BLaER1 treated with 17β-estradiol and CSF1 and Interleukin-3, amounts not matched to agents 10 nM and 100 nM (cell line): ENCODE data around the gene MAP1LC3C.

Experiments used
- H3K27ac ChIP-seq, 11 experiments: shearing (Covaris generic); formaldehyde crosslinking; 2 replicates each; pipeline ENCODE4 v1.8.1; 2022
- H3K27me3 ChIP-seq, 11 experiments: shearing (Covaris generic); formaldehyde crosslinking; 2 replicates each; pipeline ENCODE4 v1.8.1; 2022
- H3K36me3 ChIP-seq, 11 experiments: shearing (Covaris generic); formaldehyde crosslinking; 2 replicates each; pipeline ENCODE4 v1.8.1; 2022
- H3K4me1 ChIP-seq, 10 experiments: shearing (Covaris generic); formaldehyde crosslinking; 2 replicates each; pipeline ENCODE4 v1.8.1; 2022
- H3K4me2 ChIP-seq, 11 experiments: shearing (Covaris generic); formaldehyde crosslinking; 2 replicates each; pipeline ENCODE4 v1.8.1; 2022
- H3K4me3 ChIP-seq, 10 experiments: shearing (Covaris generic); formaldehyde crosslinking; 2 replicates each; pipeline ENCODE4 v1.8.1; 2022
- H3K9ac ChIP-seq, 11 experiments: shearing (Covaris generic); formaldehyde crosslinking; 2 replicates each; pipeline ENCODE4 v1.8.1; 2022
- H3K9me3 ChIP-seq, 11 experiments: shearing (Covaris generic); formaldehyde crosslinking; replicated peaks in 1 of 11; 2 replicates each; pipeline ENCODE4 v1.8.1; 2022
- H4K20me1 ChIP-seq, 11 experiments: shearing (Covaris generic); formaldehyde crosslinking; 2 replicates each; pipeline ENCODE4 v1.8.1; 2022
- Cebpa-rat ChIP-seq, 11 experiments: shearing (Covaris generic); IDR thresholded peaks; 2 replicates each; pipeline ENCODE4 v1.8.1; 2022

MAP1LC3C gene

GRCh38 chr1:241976229-241976628 is 22.7 kb downstream of the MAP1LC3C start:
- Histone ChIP-seq H4K20me1 (no peaks in the 10 kb centered on the region), H3K27ac (no peak overlapping the region), H3K27me3 (no peaks in the 10 kb centered on the region), H3K4me2 (no peak overlapping the region), H3K36me3 (no peaks in the 10 kb centered on the region), H3K4me3 (no peak overlapping the region), H3K9ac (no peak overlapping the region), H3K4me1 (no peaks in the 10 kb centered on the region), H3K9me3 (peaks cover 0 to 5% (median 0%) of the 10 kb centered on the region in 11 experiments; a peak in 3 of 22 replicates)
- no peak for TF ChIP-seq Cebpa-rat (IDR thresholded peaks at IDR 0.05)

GRCh38 chr1:241972703-241973369 is 26.1 kb downstream of the MAP1LC3C start:
- H3K4me3 ChIP-seq = no peak overlapping the region
- no peak overlapping the region for H3K9ac ChIP-seq
- no peaks in the 10 kb centered on the region for H3K36me3 ChIP-seq
- no peaks in the 10 kb centered on the region for H3K9me3 ChIP-seq
- TF ChIP-seq Cebpa-rat (IDR thresholded peaks at IDR 0.05) = no peak
- no peaks in the 10 kb centered on the region for H4K20me1 ChIP-seq
- no peak overlapping the region for H3K27ac ChIP-seq
- H3K4me2 ChIP-seq = no peak overlapping the region
- H3K27me3 ChIP-seq = no peaks in the 10 kb centered on the region
- H3K4me1 ChIP-seq = no peaks in the 10 kb centered on the region

- no peak for TF ChIP-seq Cebpa-rat (IDR thresholded peaks at IDR 0.05)
- no peak overlapping the region for H3K4me2 ChIP-seq
Observed at GRCh38 chr1:241968611-241969010, 30.3 kb downstream of the MAP1LC3C start.

DNA sequence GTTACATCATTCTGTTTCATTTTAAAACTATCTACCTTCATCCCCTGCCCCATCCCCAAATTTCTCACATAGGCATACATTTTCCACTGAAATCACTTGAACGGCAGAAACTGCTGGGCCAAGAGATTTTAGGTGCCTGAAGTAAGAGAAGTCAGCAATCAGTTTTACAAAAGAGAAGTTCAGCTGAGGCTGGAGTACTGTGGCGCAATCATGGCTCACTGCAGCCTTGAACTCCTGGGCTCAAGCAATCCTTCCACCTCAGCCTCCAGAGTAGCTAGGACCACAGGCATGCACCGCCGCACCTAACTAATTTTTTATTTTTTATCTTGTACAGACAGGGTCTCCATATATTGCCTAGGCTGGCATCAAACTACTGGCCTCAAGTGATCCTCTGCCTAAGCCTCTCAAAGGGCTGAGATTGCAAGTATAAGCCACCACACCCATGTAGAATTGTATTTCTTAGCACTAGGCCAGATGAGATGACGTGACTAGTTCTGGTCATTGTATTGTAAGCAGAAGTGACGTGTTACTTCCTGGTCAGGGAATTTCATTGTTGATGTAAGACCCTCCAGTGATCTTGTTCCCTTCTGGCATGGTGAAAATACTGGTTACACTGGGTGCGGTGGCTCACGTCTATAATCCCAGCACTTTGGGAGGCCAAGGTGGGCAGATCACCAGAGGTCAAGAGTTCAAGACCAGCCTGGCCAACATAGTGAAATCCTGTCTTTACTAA is 34.2 kb downstream of the MAP1LC3C start:
- peak in 4 of 11 experiments; percentile 26 to 83 (median 72); a peak in 7 of 22 replicates for TF ChIP-seq Cebpa-rat (IDR thresholded peaks at IDR 0.05)
- Histone ChIP-seq H3K4me1 (peaks cover 0 to 22% (median 0%) of the 10 kb centered on the region in 10 experiments; a peak in 5 of 20 replicates), H3K4me3 (no peak overlapping the region), H3K36me3 (no peaks in the 10 kb centered on the region), H3K27ac (peak overlapping the region in 4 of 11 experiments; percentile 13 to 81 (median 62); a peak in 6 of 22 replicates), H3K4me2 (peak overlapping the region in 2 of 11 experiments; percentile 29 to 52; a peak in 3 of 22 replicates), H3K27me3 (no peaks in the 10 kb centered on the region), H3K9me3 (no peaks in the 10 kb centered on the region), H3K9ac (peak overlapping the region in 2 of 11 experiments; percentile 18 to 33; a peak in 2 of 22 replicates), H4K20me1 (no peaks in the 10 kb centered on the region; a peak in 1 of 22 replicates)

More at GRCh38 chr1:241968611-241969010, 30.3 kb downstream of the MAP1LC3C start:
- peaks cover 0 to 21% (median 0%) of the 10 kb centered on the region in 10 experiments; a peak in 5 of 20 replicates for H3K4me1 ChIP-seq
- H3K9me3 ChIP-seq = no peaks in the 10 kb centered on the region
- H3K4me3 ChIP-seq = no peak overlapping the region
- H3K9ac ChIP-seq = no peak overlapping the region
- no peaks in the 10 kb centered on the region for H3K36me3 ChIP-seq
- no peak overlapping the region for H3K27ac ChIP-seq
- no peaks in the 10 kb centered on the region for H4K20me1 ChIP-seq
- H3K27me3 ChIP-seq = no peaks in the 10 kb centered on the region

DNA sequence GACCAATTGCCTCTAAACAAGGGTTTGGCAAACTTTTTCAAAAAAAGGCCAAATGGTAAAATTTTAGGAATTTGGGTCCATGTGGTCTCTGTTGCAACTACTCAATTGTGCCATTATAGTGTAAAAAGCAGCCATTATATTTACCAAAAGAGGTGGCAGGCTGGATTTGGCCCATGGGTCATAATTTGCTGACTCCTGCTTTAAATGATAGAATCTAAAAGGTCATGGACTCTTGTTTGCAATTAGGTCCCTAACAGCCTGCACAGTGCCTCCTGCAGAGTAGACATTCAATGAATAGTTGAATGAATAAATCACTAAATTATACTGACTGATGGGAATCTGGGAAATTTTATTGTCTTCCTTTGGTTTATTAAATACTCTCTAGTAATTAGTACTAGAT is 35.2 kb downstream of the MAP1LC3C start:
- H3K4me2 ChIP-seq = peak overlapping the region in 2 of 11 experiments; percentile 28 to 52; a peak in 3 of 22 replicates
- no peaks in the 10 kb centered on the region; a peak in 1 of 22 replicates for H4K20me1 ChIP-seq
- no peaks in the 10 kb centered on the region for H3K36me3 ChIP-seq
- no peak overlapping the region for H3K4me3 ChIP-seq
- H3K4me1 ChIP-seq = peaks cover 0 to 22% (median 0%) of the 10 kb centered on the region in 10 experiments; a peak in 5 of 20 replicates
- H3K27ac ChIP-seq = peak overlapping the region in 2 of 11 experiments; percentile 64 to 81; a peak in 3 of 22 replicates
- no peaks in the 10 kb centered on the region for H3K27me3 ChIP-seq
- TF ChIP-seq Cebpa-rat (IDR thresholded peaks at IDR 0.05) = no peak
- no peak overlapping the region for H3K9ac ChIP-seq
- no peaks in the 10 kb centered on the region for H3K9me3 ChIP-seq

- Histone ChIP-seq H3K27ac (no peak overlapping the region), H3K4me1 (peaks cover 0 to 22% (median 0%) of the 10 kb centered on the region in 10 experiments; a peak in 5 of 20 replicates), H3K4me2 (no peak overlapping the region), H3K4me3 (no peak overlapping the region), H3K9me3 (no peaks in the 10 kb centered on the region), H3K36me3 (no peaks in the 10 kb centered on the region), H4K20me1 (no peaks in the 10 kb centered on the region; a peak in 1 of 22 replicates), H3K27me3 (no peaks in the 10 kb centered on the region), H3K9ac (no peak overlapping the region)
- TF ChIP-seq Cebpa-rat (IDR thresholded peaks at IDR 0.05) = no peak
Observed at GRCh38 chr1:241962153-241962552, 36.7 kb downstream of the MAP1LC3C start.

DNA sequence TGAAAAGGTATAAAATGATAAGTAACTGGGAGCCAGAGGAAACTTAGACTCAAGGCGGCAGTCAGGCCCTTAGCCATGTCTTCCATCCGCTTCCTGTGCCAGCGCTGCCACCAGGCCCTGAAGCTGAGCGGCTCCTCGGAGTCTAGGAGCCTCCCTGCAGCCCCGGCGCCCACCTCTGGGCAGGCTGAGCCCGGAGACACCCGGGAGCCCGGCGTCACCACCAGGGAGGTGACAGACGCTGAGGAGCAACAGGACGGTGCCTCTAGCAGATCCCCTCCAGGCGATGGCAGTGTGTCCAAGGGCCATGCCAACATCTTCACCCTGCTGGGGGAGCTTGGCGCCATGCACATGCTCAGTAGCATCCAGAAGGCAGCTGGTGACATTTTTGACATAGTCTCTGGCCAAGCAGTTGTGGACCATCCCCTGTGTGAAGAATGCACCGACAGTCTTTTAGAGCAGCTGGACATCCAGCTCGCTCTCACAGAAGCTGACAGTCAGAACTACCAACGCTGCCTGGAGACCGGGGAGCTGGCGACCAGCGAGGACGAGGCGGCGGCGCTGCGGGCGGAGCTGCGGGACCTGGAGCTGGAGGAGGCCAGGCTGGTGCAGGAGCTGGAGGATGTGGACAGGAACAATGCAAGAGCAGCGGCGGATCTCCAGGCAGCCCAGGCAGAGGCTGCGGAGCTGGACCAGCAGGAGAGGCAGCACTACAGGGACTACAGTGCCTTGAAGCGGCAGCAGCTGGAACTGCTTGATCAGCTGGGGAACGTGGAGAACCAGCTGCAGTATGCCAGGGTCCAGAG is 41.0 kb downstream of the MAP1LC3C start, which contains the start of gene BECN2:
Gene BECN2 (plus strand): TSS at position 76 of the 803 bp plus-strand sequence. CDS start 0 bp downstream, at position 76.
- Histone ChIP-seq H3K4me1 (no peaks in the 10 kb centered on the region), H3K9ac (no peak within 1 kb of the TSS), H3K36me3 (no peaks in the 10 kb centered on the region), H3K4me3 (no peak within 1 kb of the TSS), H3K27ac (no peak within 1 kb of the TSS), H4K20me1 (no peaks in the 10 kb centered on the region; a peak in 1 of 22 replicates), H3K9me3 (no peaks in the 10 kb centered on the region), H3K27me3 (no peaks in the 10 kb centered on the region), H3K4me2 (no peak within 1 kb of the TSS)
- no peak for TF ChIP-seq Cebpa-rat (IDR thresholded peaks at IDR 0.05)

DNA sequence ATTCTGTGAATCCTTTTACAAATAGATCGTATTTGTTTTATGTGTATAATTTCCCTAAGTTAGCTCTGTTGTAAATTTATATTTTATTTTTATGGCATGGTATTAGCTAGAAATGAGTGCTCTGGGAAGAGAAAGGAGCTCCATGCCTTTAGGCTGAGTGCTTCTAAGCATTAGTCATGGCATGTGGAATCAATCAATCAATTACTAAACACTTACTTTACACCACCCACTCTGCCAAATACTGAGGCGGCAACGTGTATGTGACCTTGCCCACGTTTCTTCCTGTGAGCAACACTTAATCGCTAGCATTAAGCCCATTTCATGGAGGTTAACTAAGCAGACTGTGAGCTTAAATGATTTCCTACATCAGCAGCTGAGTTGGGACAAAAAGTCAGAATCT is 48.5 kb downstream of the MAP1LC3C start:
- Histone ChIP-seq H3K9me3 (no peaks in the 10 kb centered on the region), H4K20me1 (no peaks in the 10 kb centered on the region), H3K4me1 (no peaks in the 10 kb centered on the region), H3K4me2 (no peak overlapping the region), H3K27ac (no peak overlapping the region), H3K9ac (no peak overlapping the region), H3K27me3 (no peaks in the 10 kb centered on the region), H3K36me3 (no peaks in the 10 kb centered on the region), H3K4me3 (no peak overlapping the region)
- TF ChIP-seq Cebpa-rat (IDR thresholded peaks at IDR 0.05) = no peak

DNA sequence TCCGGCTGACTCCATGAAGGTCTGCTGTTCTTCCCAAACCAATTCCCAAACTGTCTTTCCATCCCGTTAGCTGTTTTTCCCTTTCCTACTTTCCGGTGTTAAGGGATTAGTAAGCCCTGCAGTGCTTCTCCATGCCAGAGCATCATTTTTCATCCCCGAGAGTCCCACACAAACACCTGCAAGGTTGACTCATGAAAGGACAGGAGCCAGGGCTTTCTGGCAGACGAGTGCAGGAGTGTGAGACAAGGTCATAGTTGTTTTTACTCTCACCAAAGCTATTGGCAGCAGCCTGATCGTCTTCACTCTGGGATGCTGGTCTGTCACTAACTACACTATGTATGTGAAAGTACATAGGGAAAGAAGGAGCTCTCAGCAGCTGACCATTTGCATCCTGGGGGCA is 51.5 kb downstream of the MAP1LC3C start:
- no peak overlapping the region for H3K4me2 ChIP-seq
- no peak overlapping the region for H3K9ac ChIP-seq
- H3K27me3 ChIP-seq = no peaks in the 10 kb centered on the region
- no peak overlapping the region for H3K4me3 ChIP-seq
- H3K4me1 ChIP-seq = no peaks in the 10 kb centered on the region
- TF ChIP-seq Cebpa-rat (IDR thresholded peaks at IDR 0.05) = no peak
- H4K20me1 ChIP-seq = no peaks in the 10 kb centered on the region
- H3K27ac ChIP-seq = no peak overlapping the region
- no peaks in the 10 kb centered on the region for H3K36me3 ChIP-seq
- H3K9me3 ChIP-seq = no peaks in the 10 kb centered on the region
